T-helper 17 cell (primary cell): Measurements from ENCODE around the gene GPR89A. TPM values are rescaled to one million over a fixed set of nuclear protein-coding genes. Genes with fewer than 3 reads are reported as not detected.
"Not testable (repeated sequence)": the region's sequence is repeated elsewhere in the genome, so short reads cannot be mapped to it uniquely, and the experiment has no call there.

Source experiments
- ATAC-seq: fragments of 150-1000 bp; cut with Tn5 transposase; 2 replicates; pipeline ENCODE4 v1.10.0; 2021; ENCODE audit warnings: mild to moderate bottlenecking, moderate library complexity
- DNase-seq, 3 donors: peaks; one replicate each; pipeline versions ENCODE4 v3.0.0 to v3.0.0-alpha.2; 2020 to 2021
- H3K9me3 ChIP-seq: one replicate; pipeline ENCODE4 v1.7.0; 2013; ENCODE audit warnings: low read length, mild to moderate bottlenecking; ENCODE audit not compliant: control insufficient read depth, poor library complexity, severe bottlenecking
- H3K27ac Mint-ChIP-seq: one replicate; pipeline ENCODE4 v1.8.0; 2022; ENCODE audit warnings: mild to moderate bottlenecking, moderate library complexity, mixed read lengths
- H3K27me3 Mint-ChIP-seq: one replicate; pipeline ENCODE4 v1.8.0; 2022; ENCODE audit warnings: mixed read lengths
- H3K36me3 Mint-ChIP-seq: one replicate; pipeline ENCODE4 v1.8.0; 2022; ENCODE audit warnings: low read depth, mixed read lengths
- H3K4me1 Mint-ChIP-seq: one replicate; pipeline ENCODE4 v1.8.0; 2022; ENCODE audit warnings: mild to moderate bottlenecking, mixed read lengths
- H3K4me3 Mint-ChIP-seq: one replicate; pipeline ENCODE4 v1.8.0; 2022; ENCODE audit warnings: mild to moderate bottlenecking, moderate library complexity, mixed read lengths
- total RNA-seq, 4 donors: library from RNA in 2 of 4; stranded (reverse) in 2 of 4; gene quantifications; one replicate each; pipeline ENCODE4 v1.2.3 and lab custom pipeline; 2022 to 2026

GPR89A gene
- total RNA-seq (10 to 100 TPM; 30.0 to 32.4 TPM), total RNA-seq (lab: John Stamatoyannopoulos, UW) (7.4 to 8.2 reads per million in 2 donors)

DNA sequence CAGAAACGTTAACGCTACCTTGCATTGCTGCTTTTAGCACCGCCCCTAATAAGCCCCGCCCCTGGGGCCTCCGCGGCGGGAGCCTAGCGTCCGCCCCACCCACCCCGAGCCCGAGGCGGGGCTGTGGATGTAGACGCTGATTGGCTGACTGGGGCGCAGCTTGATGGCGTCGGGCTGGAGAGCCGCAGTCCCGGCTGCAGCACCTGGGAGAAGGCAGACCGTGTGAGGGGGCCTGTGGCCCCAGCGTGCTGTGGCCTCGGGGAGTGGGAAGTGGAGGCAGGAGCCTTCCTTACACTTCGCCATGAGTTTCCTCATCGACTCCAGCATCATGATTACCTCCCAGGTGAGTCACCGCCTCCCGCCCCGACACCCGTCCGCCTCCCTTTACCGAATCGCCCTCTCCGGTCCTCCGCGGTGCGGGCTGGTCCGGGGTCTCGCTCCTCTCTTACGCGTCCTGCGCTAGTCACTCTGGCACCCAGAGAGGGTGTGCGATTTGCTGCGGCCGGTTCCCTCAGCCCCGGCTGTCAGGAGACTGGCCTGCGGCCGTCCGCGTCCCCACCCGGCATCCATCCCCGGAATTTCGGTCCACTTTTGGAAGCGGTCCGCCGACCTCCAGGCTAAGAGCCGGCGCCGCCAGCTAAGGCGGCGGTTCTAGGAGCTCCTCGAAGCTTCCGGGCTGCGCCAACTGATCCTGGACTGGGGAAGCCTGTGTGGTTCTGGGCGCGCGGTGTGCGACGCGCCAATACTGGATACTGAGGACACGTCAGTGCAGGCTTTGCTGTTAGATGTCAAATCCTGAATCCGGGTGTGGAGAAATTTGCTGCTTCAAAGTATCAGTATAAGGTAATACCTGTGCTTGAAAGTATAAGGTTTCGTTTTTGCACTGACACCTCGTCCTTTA is at the start of gene GPR89A:
Gene GPR89A, plus strand, starts transcription at position 156 of the 901 bp plus-strand sequence. Its CDS starts 146 bp downstream, at position 302.
- H3K27me3 Mint-ChIP-seq, H3K9me3 ChIP-seq: not testable (repeated sequence)
- peak; percentile 99 for ATAC-seq

GRCh38 chr1:145586820-145587219 is 21.0 kb upstream of the GPR89A start:
- H3K4me1 Mint-ChIP-seq, H3K4me3 Mint-ChIP-seq, H3K36me3 Mint-ChIP-seq, ATAC-seq, H3K27ac Mint-ChIP-seq, H3K27me3 Mint-ChIP-seq, H3K9me3 ChIP-seq, DNase-seq: not testable (repeated sequence)

More for the DNA sequence above, at the start of gene GPR89A:
- H3K27ac Mint-ChIP-seq, H3K36me3 Mint-ChIP-seq: not testable (repeated sequence)
- DNase-seq = peak; percentile 92 to 94 (median 93)
- peak within 1 kb of the TSS; percentile 92 for H3K4me3 Mint-ChIP-seq
- peaks cover 17% of the 10 kb centered on the region for H3K4me1 Mint-ChIP-seq

- not testable (repeated sequence) for H3K27me3 Mint-ChIP-seq, H3K9me3 ChIP-seq, H3K4me3 Mint-ChIP-seq, H3K36me3 Mint-ChIP-seq, H3K27ac Mint-ChIP-seq, ATAC-seq, H3K4me1 Mint-ChIP-seq
- peak in 2 of 3 donors; percentile 12 to 22 for DNase-seq
Observed at GRCh38 chr1:145590806-145591205, 17.0 kb upstream of the GPR89A start.

GRCh38 chr1:145592347-145592746 is 15.4 kb upstream of the GPR89A start:
- not testable (repeated sequence) for H3K36me3 Mint-ChIP-seq, H3K27ac Mint-ChIP-seq, H3K4me1 Mint-ChIP-seq, H3K27me3 Mint-ChIP-seq, H3K9me3 ChIP-seq, H3K4me3 Mint-ChIP-seq, DNase-seq, ATAC-seq

GRCh38 chr1:145595421-145595820 is 12.4 kb upstream of the GPR89A start:
- not testable (repeated sequence) for DNase-seq, H3K27ac Mint-ChIP-seq, H3K4me1 Mint-ChIP-seq, ATAC-seq, H3K9me3 ChIP-seq, H3K36me3 Mint-ChIP-seq, H3K4me3 Mint-ChIP-seq
- peaks cover 13% of the 10 kb centered on the region for H3K27me3 Mint-ChIP-seq

- not testable (repeated sequence) for H3K4me1 Mint-ChIP-seq, H3K36me3 Mint-ChIP-seq, H3K4me3 Mint-ChIP-seq, H3K9me3 ChIP-seq, H3K27ac Mint-ChIP-seq, DNase-seq, ATAC-seq
- peaks cover 13% of the 10 kb centered on the region for H3K27me3 Mint-ChIP-seq
Observed at GRCh38 chr1:145596236-145596635, 11.6 kb upstream of the GPR89A start.

DNA sequence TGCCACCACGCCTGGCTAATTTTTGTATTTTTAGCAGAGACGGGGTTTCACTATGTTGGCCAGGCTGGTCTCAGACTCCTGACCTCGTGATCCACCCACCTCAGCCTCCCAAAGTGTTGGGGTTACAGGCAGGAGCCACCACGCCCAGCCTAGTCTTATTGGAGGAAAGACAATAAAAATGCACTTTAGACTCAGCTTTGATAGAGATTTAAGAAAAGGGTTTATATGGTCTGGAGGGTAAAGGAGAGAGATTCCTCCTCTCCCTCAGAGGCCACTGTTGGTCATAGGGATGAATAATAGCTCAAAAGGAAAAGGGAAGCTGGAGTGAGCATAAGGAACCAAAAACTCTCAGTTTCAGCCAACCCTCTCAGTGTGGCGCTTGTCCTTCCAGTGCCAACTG is 8.4 kb upstream of the GPR89A start:
- DNase-seq, ATAC-seq, H3K36me3 Mint-ChIP-seq, H3K27ac Mint-ChIP-seq, H3K4me3 Mint-ChIP-seq, H3K9me3 ChIP-seq, H3K4me1 Mint-ChIP-seq: not testable (repeated sequence)
- H3K27me3 Mint-ChIP-seq = peaks cover 13% of the 10 kb centered on the region

DNA sequence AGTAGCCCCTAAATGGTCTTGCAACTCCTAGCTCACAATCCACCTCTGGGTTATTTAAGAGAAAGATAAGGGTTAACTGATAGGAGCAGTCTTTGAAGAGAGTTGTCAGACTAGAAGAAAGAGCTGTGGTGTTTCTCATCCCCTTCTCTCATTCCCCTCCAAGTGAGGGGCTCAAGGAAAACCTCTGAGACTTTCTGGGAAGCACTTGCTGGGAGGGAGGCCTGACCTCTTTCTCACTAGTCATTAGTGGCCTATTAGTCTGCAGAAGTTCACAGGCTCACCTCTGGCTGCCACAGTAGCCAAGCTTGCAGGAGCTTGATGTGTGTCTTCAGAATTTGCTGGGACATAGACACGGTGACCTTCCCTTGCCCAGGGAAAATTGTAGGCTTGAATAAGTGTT is 6.2 kb upstream of the GPR89A start:
- H3K27ac Mint-ChIP-seq = no peak overlapping the region
- H3K9me3 ChIP-seq = no peaks in the 10 kb centered on the region
- DNase-seq = no peak
- no peak for ATAC-seq
- no peak overlapping the region for H3K4me3 Mint-ChIP-seq
- no peaks in the 10 kb centered on the region for H3K4me1 Mint-ChIP-seq
- no peaks in the 10 kb centered on the region for H3K36me3 Mint-ChIP-seq
- H3K27me3 Mint-ChIP-seq = peaks cover 6% of the 10 kb centered on the region

DNA sequence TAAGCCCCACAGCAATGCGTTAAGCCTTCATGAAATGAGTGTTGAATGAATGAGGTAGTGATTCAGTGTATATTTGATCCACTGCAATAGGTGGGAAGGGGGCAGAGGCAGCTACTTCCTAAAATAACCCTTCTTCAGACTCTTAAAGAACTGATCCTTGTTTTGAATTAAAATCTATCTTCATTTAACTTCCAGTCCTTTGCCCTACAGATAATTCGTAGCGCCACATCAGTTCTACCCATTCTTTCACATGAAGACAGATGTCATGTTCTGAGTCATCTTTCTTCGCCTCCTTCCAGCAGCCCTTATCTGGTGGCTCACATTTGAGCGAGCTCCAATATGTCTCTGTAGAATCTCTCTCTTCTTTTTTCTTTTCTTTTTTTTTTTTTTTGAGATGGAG is 948 bp upstream of the GPR89A start:
- H3K9me3 ChIP-seq, H3K4me3 Mint-ChIP-seq, H3K27ac Mint-ChIP-seq, DNase-seq, ATAC-seq, H3K27me3 Mint-ChIP-seq, H3K36me3 Mint-ChIP-seq: not testable (repeated sequence)
- H3K4me1 Mint-ChIP-seq = peaks cover 14% of the 10 kb centered on the region

- not testable (repeated sequence) for H3K4me3 Mint-ChIP-seq, H3K27me3 Mint-ChIP-seq, H3K36me3 Mint-ChIP-seq, H3K27ac Mint-ChIP-seq, DNase-seq, ATAC-seq, H3K9me3 ChIP-seq
- peaks cover 17% of the 10 kb centered on the region for H3K4me1 Mint-ChIP-seq
Observed at GRCh38 chr1:145607289-145607688, 499 bp upstream of the GPR89A start.

GRCh38 chr1:145610744-145611143 is 3.0 kb downstream of the GPR89A start:
- DNase-seq, H3K9me3 ChIP-seq, H3K27me3 Mint-ChIP-seq, H3K4me3 Mint-ChIP-seq, H3K36me3 Mint-ChIP-seq, ATAC-seq: not testable (repeated sequence)
- Mint-ChIP-seq H3K27ac (peak overlapping the region; percentile 37), H3K4me1 (peaks cover 20% of the 10 kb centered on the region)

GRCh38 chr1:145620073-145620472 is 12.3 kb downstream of the GPR89A start:
- H3K4me3 Mint-ChIP-seq, H3K27me3 Mint-ChIP-seq, H3K27ac Mint-ChIP-seq, H3K9me3 ChIP-seq, H3K36me3 Mint-ChIP-seq, H3K4me1 Mint-ChIP-seq, ATAC-seq, DNase-seq: not testable (repeated sequence)

GRCh38 chr1:145622177-145622576 is 14.4 kb downstream of the GPR89A start:
- H3K36me3 Mint-ChIP-seq, H3K4me3 Mint-ChIP-seq: not testable (repeated sequence)

GRCh38 chr1:145636237-145636636 is 28.4 kb downstream of the GPR89A start:
- not testable (repeated sequence) for H3K4me3 Mint-ChIP-seq, H3K36me3 Mint-ChIP-seq

More at GRCh38 chr1:145622177-145622576, 14.4 kb downstream of the GPR89A start:
- not testable (repeated sequence) for ATAC-seq, H3K27ac Mint-ChIP-seq, H3K27me3 Mint-ChIP-seq, DNase-seq, H3K4me1 Mint-ChIP-seq, H3K9me3 ChIP-seq

More at GRCh38 chr1:145636237-145636636, 28.4 kb downstream of the GPR89A start:
- ATAC-seq, H3K4me1 Mint-ChIP-seq, H3K27ac Mint-ChIP-seq, DNase-seq, H3K27me3 Mint-ChIP-seq, H3K9me3 ChIP-seq: not testable (repeated sequence)
